ENCODE data around the gene NRXN3.

GRCh38 chr14:79352076-79352630, 1182.0 kb downstream of the NRXN3 start:
- TF ChIP-seq, protein P1, sequence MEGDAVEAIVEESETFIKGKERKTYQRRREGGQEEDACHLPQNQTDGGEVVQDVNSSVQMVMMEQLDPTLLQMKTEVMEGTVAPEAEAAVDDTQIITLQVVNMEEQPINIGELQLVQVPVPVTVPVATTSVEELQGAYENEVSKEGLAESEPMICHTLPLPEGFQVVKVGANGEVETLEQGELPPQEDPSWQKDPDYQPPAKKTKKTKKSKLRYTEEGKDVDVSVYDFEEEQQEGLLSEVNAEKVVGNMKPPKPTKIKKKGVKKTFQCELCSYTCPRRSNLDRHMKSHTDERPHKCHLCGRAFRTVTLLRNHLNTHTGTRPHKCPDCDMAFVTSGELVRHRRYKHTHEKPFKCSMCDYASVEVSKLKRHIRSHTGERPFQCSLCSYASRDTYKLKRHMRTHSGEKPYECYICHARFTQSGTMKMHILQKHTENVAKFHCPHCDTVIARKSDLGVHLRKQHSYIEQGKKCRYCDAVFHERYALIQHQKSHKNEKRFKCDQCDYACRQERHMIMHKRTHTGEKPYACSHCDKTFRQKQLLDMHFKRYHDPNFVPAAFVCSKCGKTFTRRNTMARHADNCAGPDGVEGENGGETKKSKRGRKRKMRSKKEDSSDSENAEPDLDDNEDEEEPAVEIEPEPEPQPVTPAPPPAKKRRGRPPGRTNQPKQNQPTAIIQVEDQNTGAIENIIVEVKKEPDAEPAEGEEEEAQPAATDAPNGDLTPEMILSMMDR (IDR thresholded peaks at IDR 0.05; ENCODE audit: poor library complexity) = no peak
- no peak for TF ChIP-seq EZH2 (IDR thresholded peaks at IDR 0.05; ENCODE audit: borderline replicate concordance)
